ENCODE data around the gene ANKRD35.
"Not testable (repeated sequence)": the region's sequence is repeated elsewhere in the genome, so short reads cannot be mapped to it uniquely, and the experiment has no call there.

The ANKRD35 gene

DNA sequence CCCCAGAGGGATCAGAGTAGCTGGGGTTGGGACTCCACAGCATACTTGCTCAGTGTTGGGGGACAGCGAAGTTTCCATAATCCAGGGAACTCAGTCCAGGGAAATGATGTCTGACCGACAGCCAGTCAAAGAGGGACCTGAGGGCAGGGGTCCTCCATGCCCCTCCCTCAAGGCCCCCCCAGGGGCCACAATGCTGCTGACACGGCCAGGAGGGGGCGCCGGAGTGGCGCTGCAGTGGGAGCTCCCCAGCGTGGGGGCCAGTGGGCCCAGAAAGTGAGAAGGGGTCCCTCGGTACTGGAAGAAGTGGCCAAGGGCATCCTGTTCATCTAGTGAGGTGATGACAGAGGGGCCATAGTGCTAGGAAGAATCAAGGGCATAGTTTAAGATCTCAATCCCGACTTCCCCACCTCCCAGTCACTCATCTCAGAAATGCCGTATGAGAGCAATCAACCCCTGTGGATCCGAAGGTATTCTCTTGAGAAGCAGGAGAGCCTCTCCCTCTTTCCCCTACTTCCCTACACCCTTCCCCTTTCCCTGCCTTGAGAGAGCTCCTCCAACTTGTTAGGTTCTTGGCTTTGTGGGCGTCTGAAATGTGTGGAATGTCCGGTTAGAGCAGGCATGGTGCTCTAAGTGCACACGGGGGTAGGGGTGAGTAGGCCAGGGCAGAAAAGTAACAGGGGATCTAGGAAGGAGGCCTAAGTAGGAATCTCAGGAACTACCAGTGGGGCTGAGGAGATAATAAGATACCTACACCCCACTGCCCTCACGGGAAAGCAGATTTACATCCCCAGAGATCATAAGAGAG, 36.1 kb downstream of the ANKRD35 start:
- H3K9me3 Mint-ChIP-seq, result no peaks in the 10 kb centered on the region
- H3K4me3 Mint-ChIP-seq, result no peak overlapping the region
- peak overlapping the region; percentile 70 for H3K27ac Mint-ChIP-seq
- DNase-seq (ENCODE audit: low spot score in 2 of 2) (no peak), ATAC-seq (no peak)
- H3K36me3 Mint-ChIP-seq, result peaks cover 59% of the 10 kb centered on the region
- peaks cover 16% of the 10 kb centered on the region for H3K4me1 Mint-ChIP-seq

DNA sequence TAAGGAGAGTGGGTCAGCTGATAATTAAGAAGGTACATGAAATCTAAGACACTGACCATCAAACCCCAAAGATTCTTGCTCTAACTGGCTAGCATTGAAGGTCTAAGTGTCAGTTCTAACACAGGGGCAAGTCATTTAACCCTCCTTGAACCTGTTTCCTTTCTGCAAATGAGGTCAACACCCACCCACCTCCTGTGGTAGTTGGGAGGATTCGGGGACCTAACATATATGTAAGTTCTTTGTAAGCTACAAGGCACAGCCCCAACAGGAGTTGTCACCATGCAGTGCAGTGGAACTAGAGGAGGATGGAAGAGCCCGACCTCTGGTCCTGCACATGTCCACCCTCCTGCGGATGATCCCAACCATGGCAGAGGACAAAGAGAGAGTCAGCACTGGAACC, 37.8 kb downstream of the ANKRD35 start:
- Mint-ChIP-seq H3K9me3 (no peaks in the 10 kb centered on the region), H3K27ac (peak overlapping the region; percentile 55), H3K36me3 (peaks cover 41% of the 10 kb centered on the region), H3K4me3 (no peak overlapping the region), H3K4me1 (peaks cover 16% of the 10 kb centered on the region)
- DNase-seq (ENCODE audit: low spot score in 2 of 2) (peak in 1 of 2 donors; percentile 59), ATAC-seq (peak; percentile 61)

- Mint-ChIP-seq H3K4me3 (no peak overlapping the region), H3K36me3 (peaks cover 25% of the 10 kb centered on the region), H3K4me1 (peaks cover 16% of the 10 kb centered on the region), H3K9me3 (no peaks in the 10 kb centered on the region), H3K27ac (no peak overlapping the region)
- ATAC-seq, result peak; percentile 52
- peak in 1 of 2 donors; percentile 68 for DNase-seq (ENCODE audit: low spot score in 2 of 2)
Measured at GRCh38 chr1:145846201-145846612, 39.5 kb downstream of the ANKRD35 start.

GRCh38 chr1:145845514-145846161, 40.0 kb downstream of the ANKRD35 start, which contains the start of gene NUDT17:
Gene NUDT17 (plus strand): TSS chr1:145845630. CDS start chr1:145845641, 11 bp downstream.
- ATAC-seq, result peak; percentile 87
- no peaks in the 10 kb centered on the region for H3K9me3 Mint-ChIP-seq
- H3K27ac Mint-ChIP-seq, result no peak within 1 kb of the TSS
- peaks cover 16% of the 10 kb centered on the region for H3K4me1 Mint-ChIP-seq
- H3K4me3 Mint-ChIP-seq, result no peak within 1 kb of the TSS
- H3K36me3 Mint-ChIP-seq, result peaks cover 19% of the 10 kb centered on the region
- DNase-seq (ENCODE audit: low spot score in 2 of 2), result peak; percentile 70 to 89

- Mint-ChIP-seq H3K27ac (no peak overlapping the region), H3K9me3 (no peaks in the 10 kb centered on the region), H3K4me1 (peaks cover 16% of the 10 kb centered on the region), H3K4me3 (no peak overlapping the region), H3K36me3 (peaks cover 14% of the 10 kb centered on the region)
- DNase-seq (ENCODE audit: low spot score in 2 of 2) (no peak), ATAC-seq (peak; percentile 60)
Measured at GRCh38 chr1:145845144-145845513, 40.5 kb downstream of the ANKRD35 start.

GRCh38 chr1:145843031-145843430, 42.6 kb downstream of the ANKRD35 start:
- Mint-ChIP-seq H3K4me3 (no peak overlapping the region), H3K9me3 (no peaks in the 10 kb centered on the region), H3K4me1 (peaks cover 14% of the 10 kb centered on the region), H3K36me3 (peaks cover 3% of the 10 kb centered on the region), H3K27ac (no peak overlapping the region)
- no peak for DNase-seq (ENCODE audit: low spot score in 2 of 2)
- ATAC-seq, result no peak

- H3K9me3 Mint-ChIP-seq, result no peaks in the 10 kb centered on the region
- peak overlapping the region; percentile 34 for H3K27ac Mint-ChIP-seq
- no peak overlapping the region for H3K4me3 Mint-ChIP-seq
- no peak for ATAC-seq
- DNase-seq (ENCODE audit: low spot score in 2 of 2), result no peak
- no peaks in the 10 kb centered on the region for H3K4me1 Mint-ChIP-seq
- no peaks in the 10 kb centered on the region for H3K36me3 Mint-ChIP-seq
Measured at GRCh38 chr1:145837656-145838055, 48.0 kb downstream of the ANKRD35 start.

GRCh38 chr1:145830810-145831209, 54.9 kb downstream of the ANKRD35 start:
- H3K27ac Mint-ChIP-seq; DNase-seq (ENCODE audit: low spot score in 2 of 2); H3K4me3 Mint-ChIP-seq; H3K36me3 Mint-ChIP-seq; ATAC-seq; H3K9me3 Mint-ChIP-seq: not testable (repeated sequence)
- H3K4me1 Mint-ChIP-seq, result peaks cover 38% of the 10 kb centered on the region

GRCh38 chr1:145828367-145829026, 57.2 kb downstream of the ANKRD35 start:
- no peaks in the 10 kb centered on the region for H3K36me3 Mint-ChIP-seq
- DNase-seq (ENCODE audit: low spot score in 2 of 2), result no peak
- peaks cover 43% of the 10 kb centered on the region for H3K4me1 Mint-ChIP-seq
- no peaks in the 10 kb centered on the region for H3K9me3 Mint-ChIP-seq
- peak overlapping the region; percentile 10 for H3K4me3 Mint-ChIP-seq
- peak overlapping the region; percentile 84 for H3K27ac Mint-ChIP-seq
- ATAC-seq, result peak; percentile 74

DNA sequence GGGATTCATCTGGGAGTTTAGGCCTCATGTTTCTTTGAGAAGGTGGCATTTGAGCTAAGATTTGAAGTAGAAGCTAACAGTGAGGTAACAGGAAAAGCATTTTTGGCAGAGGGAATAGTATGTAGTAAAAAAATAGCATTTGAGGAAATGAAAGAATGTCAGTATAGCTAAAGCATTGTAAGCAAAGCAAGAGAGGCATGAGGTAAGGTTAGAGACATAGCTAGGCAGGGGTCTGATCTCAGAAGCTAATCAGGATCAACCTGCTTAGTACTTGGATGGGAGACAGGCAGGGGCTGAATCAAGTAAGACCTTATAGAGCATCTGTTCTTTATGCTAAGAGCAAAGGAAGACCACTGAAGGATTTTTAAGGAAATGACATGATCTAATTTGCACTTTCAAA, 57.7 kb downstream of the ANKRD35 start:
- H3K9me3 Mint-ChIP-seq, result no peaks in the 10 kb centered on the region
- ATAC-seq (no peak), DNase-seq (ENCODE audit: low spot score in 2 of 2) (no peak)
- H3K36me3 Mint-ChIP-seq, result no peaks in the 10 kb centered on the region
- H3K4me1 Mint-ChIP-seq, result peaks cover 43% of the 10 kb centered on the region
- H3K4me3 Mint-ChIP-seq, result peak overlapping the region; percentile 10
- H3K27ac Mint-ChIP-seq, result peak overlapping the region; percentile 84

DNA sequence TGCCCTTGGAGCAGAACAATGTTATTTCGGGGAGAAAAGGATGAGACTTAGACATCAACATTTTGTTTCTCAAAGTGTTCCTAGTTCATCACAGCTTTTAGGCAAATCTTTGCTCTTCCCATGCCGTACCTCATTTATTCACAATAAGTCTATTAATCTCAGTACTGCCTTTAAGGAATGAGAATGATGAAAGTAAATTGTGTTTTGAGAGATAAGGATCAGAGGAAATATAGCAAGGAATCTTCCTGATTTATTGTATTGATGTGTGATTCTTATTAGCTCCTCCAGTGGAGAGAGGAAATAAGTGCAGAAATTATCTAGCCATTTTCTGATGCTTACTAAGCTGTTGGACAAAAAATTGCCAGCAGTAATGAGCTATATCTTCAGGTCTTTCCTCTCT, 59.6 kb downstream of the ANKRD35 start:
- ATAC-seq (no peak), DNase-seq (ENCODE audit: low spot score in 2 of 2) (no peak)
- Mint-ChIP-seq H3K9me3 (no peaks in the 10 kb centered on the region), H3K4me1 (peaks cover 37% of the 10 kb centered on the region), H3K36me3 (peaks cover 7% of the 10 kb centered on the region), H3K4me3 (peak overlapping the region; percentile 97), H3K27ac (peak overlapping the region; percentile 20)

DNA sequence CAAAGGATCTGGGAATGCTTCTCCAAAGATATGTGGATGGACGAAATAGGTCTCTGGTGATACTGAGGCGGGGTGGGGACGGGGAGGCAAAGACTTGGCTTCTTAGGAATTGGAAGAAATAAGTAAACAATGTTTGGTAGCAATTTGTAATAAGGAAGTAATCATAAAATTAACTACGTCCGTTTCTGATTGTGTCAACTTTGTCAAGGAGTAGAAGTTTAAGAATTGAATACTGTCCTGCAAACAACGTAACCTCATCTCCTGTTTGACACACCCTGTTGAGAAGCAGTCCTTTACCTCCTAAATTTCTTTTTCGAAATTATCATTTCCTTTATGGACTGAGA, 61.2 kb downstream of the ANKRD35 start:
- Mint-ChIP-seq H3K27ac (peak overlapping the region; percentile 97), H3K4me1 (peaks cover 36% of the 10 kb centered on the region), H3K9me3 (no peaks in the 10 kb centered on the region), H3K4me3 (peak overlapping the region; percentile 97), H3K36me3 (peaks cover 9% of the 10 kb centered on the region)
- ATAC-seq, result no peak
- no peak for DNase-seq (ENCODE audit: low spot score in 2 of 2)

- DNase-seq (ENCODE audit: low spot score in 2 of 2) (peak; percentile 63 to 90), ATAC-seq (peak; percentile 84)
- H3K36me3 Mint-ChIP-seq, result peaks cover 14% of the 10 kb centered on the region
- H3K4me1 Mint-ChIP-seq, result peaks cover 31% of the 10 kb centered on the region
- peak within 1 kb of the TSS; percentile 97 for H3K27ac Mint-ChIP-seq
- peak within 1 kb of the TSS; percentile 97 for H3K4me3 Mint-ChIP-seq
- H3K9me3 Mint-ChIP-seq, result no peaks in the 10 kb centered on the region
Measured at GRCh38 chr1:145823565-145824498, 61.8 kb downstream of the ANKRD35 start, which contains the start of the genes POLR3C and RNF115. Gene POLR3C (plus strand): TSS chr1:145824200. CDS start chr1:145825777, 1,577 bp downstream. Gene RNF115 (minus strand): TSS chr1:145824095. CDS start chr1:145823873, 222 bp downstream.

DNA sequence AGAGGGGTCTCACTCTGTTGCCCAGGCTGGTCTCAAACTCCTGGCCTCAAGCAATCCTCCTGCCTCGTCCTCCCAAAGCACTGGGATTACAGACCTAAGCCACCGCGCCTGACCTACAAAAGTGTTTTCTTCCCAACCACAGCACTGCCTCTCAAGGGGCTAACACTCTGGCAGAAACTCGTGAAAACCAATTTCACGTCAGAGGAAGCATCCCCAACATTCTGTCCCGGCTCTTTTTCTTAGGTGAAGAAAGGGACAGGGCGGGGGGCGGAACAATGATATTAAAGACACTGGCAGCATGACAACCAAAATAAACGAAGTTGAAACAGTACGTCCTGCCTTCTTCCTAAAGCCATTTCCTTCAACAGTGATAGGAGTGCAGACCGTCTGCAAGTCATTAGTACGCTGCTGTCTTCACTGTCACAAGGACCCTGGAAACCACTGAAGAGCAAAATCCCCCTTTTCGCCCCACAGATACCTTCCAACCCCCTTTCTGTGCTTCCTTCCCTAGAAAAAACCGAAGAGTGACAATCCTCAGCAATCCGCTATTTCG, 62.8 kb downstream of the ANKRD35 start:
- H3K4me3 Mint-ChIP-seq, result peak overlapping the region; percentile 97
- H3K9me3 Mint-ChIP-seq; DNase-seq (ENCODE audit: low spot score in 2 of 2): not testable (repeated sequence)
- H3K27ac Mint-ChIP-seq, result peak overlapping the region; percentile 97
- H3K36me3 Mint-ChIP-seq, result peaks cover 14% of the 10 kb centered on the region
- ATAC-seq, result peak; percentile 4
- peaks cover 21% of the 10 kb centered on the region for H3K4me1 Mint-ChIP-seq
